Raji (cell line): ENCODE measurements around the gene PDLIM1.

Experiments
- POLR2A ChIP-seq: IDR thresholded peaks from 2 replicates; pipeline ENCODE4 v1.6.1; 2011; ENCODE audit warnings: low read depth, low read length, control low read depth; ENCODE audit not compliant: insufficient read depth

The PDLIM1 gene

GRCh38 chr10:95263864-95264226 lies 27.0 kb downstream of the PDLIM1 start:
- no peak for TF ChIP-seq POLR2A

GRCh38 chr10:95262763-95263518 lies 27.9 kb downstream of the PDLIM1 start:
- TF ChIP-seq POLR2A = no peak

- no peak for TF ChIP-seq POLR2A
Observed at GRCh38 chr10:95261926-95262325, 28.9 kb downstream of the PDLIM1 start.

GRCh38 chr10:95260909-95261552 lies 29.8 kb downstream of the PDLIM1 start:
- TF ChIP-seq POLR2A = no peak

GRCh38 chr10:95260397-95260881 lies 30.4 kb downstream of the PDLIM1 start:
- TF ChIP-seq POLR2A = no peak

GRCh38 chr10:95257849-95258248 lies 33.0 kb downstream of the PDLIM1 start:
- no peak for TF ChIP-seq POLR2A

GRCh38 chr10:95256268-95256667 lies 34.5 kb downstream of the PDLIM1 start:
- TF ChIP-seq POLR2A = no peak

- TF ChIP-seq POLR2A = no peak
Observed at GRCh38 chr10:95254629-95255028, 36.2 kb downstream of the PDLIM1 start.

- no peak for TF ChIP-seq POLR2A
Observed at GRCh38 chr10:95253686-95254085, 37.1 kb downstream of the PDLIM1 start.

GRCh38 chr10:95253007-95253406 lies 37.8 kb downstream of the PDLIM1 start:
- no peak for TF ChIP-seq POLR2A

- TF ChIP-seq POLR2A = no peak
Observed at GRCh38 chr10:95250856-95251255, 39.9 kb downstream of the PDLIM1 start.

GRCh38 chr10:95249467-95249866 lies 41.3 kb downstream of the PDLIM1 start:
- no peak for TF ChIP-seq POLR2A

- no peak for TF ChIP-seq POLR2A
Observed at GRCh38 chr10:95248989-95249388, 41.8 kb downstream of the PDLIM1 start.

- no peak for TF ChIP-seq POLR2A
Observed at GRCh38 chr10:95247881-95248583, 42.8 kb downstream of the PDLIM1 start.

GRCh38 chr10:95247200-95247880 lies 43.5 kb downstream of the PDLIM1 start:
- no peak for TF ChIP-seq POLR2A
